Measurements from ENCODE around the gene EGFLAM. TPM values are rescaled to one million over a fixed set of nuclear protein-coding genes. Genes with fewer than 3 reads are reported as not detected.
"Not testable (repeated sequence)": the region's sequence is repeated elsewhere in the genome, so short reads cannot be mapped to it uniquely, and the experiment has no call there.

EGFLAM gene
- total RNA-seq, 1 experiment from 2014 or later = not detected

- no peak for DNase-seq (ENCODE audit: low read depth)
- in situ Hi-C loops (cut with HindIII; ENCODE audit: low pct_unique_long_range_greater_than_20kb, low sequenced_read_pairs) = no loop called here
These were observed 49.5 kb downstream of the EGFLAM start for GRCh38 chr5:38307845-38308244.

- no peak for DNase-seq (ENCODE audit: low read depth)
These were observed 58.3 kb downstream of the EGFLAM start for GRCh38 chr5:38316544-38317224.

GRCh38 chr5:38317868-38318267, 59.5 kb downstream of the EGFLAM start:
- DNase-seq (ENCODE audit: low read depth) = no peak
- in situ Hi-C loops (cut with HindIII; ENCODE audit: low pct_unique_long_range_greater_than_20kb, low sequenced_read_pairs) = no loop called here

More at GRCh38 chr5:38316544-38317224, 58.3 kb downstream of the EGFLAM start:
- in situ Hi-C loops (cut with HindIII; ENCODE audit: low pct_unique_long_range_greater_than_20kb, low sequenced_read_pairs) = no loop called here

- DNase-seq (ENCODE audit: low read depth) = no peak
- in situ Hi-C loops (cut with HindIII; ENCODE audit: low pct_unique_long_range_greater_than_20kb, low sequenced_read_pairs) = no loop called here
These were observed 61.1 kb downstream of the EGFLAM start for GRCh38 chr5:38319491-38319890.

- in situ Hi-C loops (cut with HindIII; ENCODE audit: low pct_unique_long_range_greater_than_20kb, low sequenced_read_pairs) = no loop called here
- DNase-seq (ENCODE audit: low read depth) = no peak
These were observed 63.6 kb downstream of the EGFLAM start for GRCh38 chr5:38321978-38322377.

- DNase-seq (ENCODE audit: low read depth) = peak; percentile 13
- in situ Hi-C loops (cut with HindIII; ENCODE audit: low pct_unique_long_range_greater_than_20kb, low sequenced_read_pairs) = no loop called here
These were observed 65.4 kb downstream of the EGFLAM start for GRCh38 chr5:38323645-38324295.

GRCh38 chr5:38329132-38329715, 70.9 kb downstream of the EGFLAM start:
- peak; percentile 33 for DNase-seq (ENCODE audit: low read depth)
- in situ Hi-C loops (cut with HindIII; ENCODE audit: low pct_unique_long_range_greater_than_20kb, low sequenced_read_pairs) = no loop called here

GRCh38 chr5:38330207-38330606, 71.8 kb downstream of the EGFLAM start:
- no peak for DNase-seq (ENCODE audit: low read depth)
- in situ Hi-C loops (cut with HindIII; ENCODE audit: low pct_unique_long_range_greater_than_20kb, low sequenced_read_pairs) = no loop called here

GRCh38 chr5:38331831-38332230, 73.5 kb downstream of the EGFLAM start:
- in situ Hi-C loops (cut with HindIII; ENCODE audit: low pct_unique_long_range_greater_than_20kb, low sequenced_read_pairs) = no loop called here
- DNase-seq (ENCODE audit: low read depth) = no peak

- in situ Hi-C loops (cut with HindIII; ENCODE audit: low pct_unique_long_range_greater_than_20kb, low sequenced_read_pairs); DNase-seq (ENCODE audit: low read depth): not testable (repeated sequence)
These were observed 74.8 kb downstream of the EGFLAM start for GRCh38 chr5:38333181-38333580.

- in situ Hi-C loops (cut with HindIII; ENCODE audit: low pct_unique_long_range_greater_than_20kb, low sequenced_read_pairs) = no loop called here
- DNase-seq (ENCODE audit: low read depth) = no peak
These were observed 80.1 kb downstream of the EGFLAM start for GRCh38 chr5:38338455-38338854.

- no peak for DNase-seq (ENCODE audit: low read depth)
These were observed 81.1 kb downstream of the EGFLAM start for GRCh38 chr5:38339446-38339845.

GRCh38 chr5:38341056-38341455, 82.7 kb downstream of the EGFLAM start:
- in situ Hi-C loops (cut with HindIII; ENCODE audit: low pct_unique_long_range_greater_than_20kb, low sequenced_read_pairs) = no loop called here
- DNase-seq (ENCODE audit: low read depth) = peak; percentile 46

More at GRCh38 chr5:38339446-38339845, 81.1 kb downstream of the EGFLAM start:
- in situ Hi-C loops (cut with HindIII; ENCODE audit: low pct_unique_long_range_greater_than_20kb, low sequenced_read_pairs) = no loop called here

GRCh38 chr5:38341641-38342040, 83.3 kb downstream of the EGFLAM start:
- DNase-seq (ENCODE audit: low read depth) = no peak
- in situ Hi-C loops (cut with HindIII; ENCODE audit: low pct_unique_long_range_greater_than_20kb, low sequenced_read_pairs) = no loop called here

GRCh38 chr5:38342261-38342660, 83.9 kb downstream of the EGFLAM start:
- no peak for DNase-seq (ENCODE audit: low read depth)
- in situ Hi-C loops (cut with HindIII; ENCODE audit: low pct_unique_long_range_greater_than_20kb, low sequenced_read_pairs) = no loop called here

GRCh38 chr5:38344891-38345290, 86.5 kb downstream of the EGFLAM start:
- DNase-seq (ENCODE audit: low read depth) = no peak
- in situ Hi-C loops (cut with HindIII; ENCODE audit: low pct_unique_long_range_greater_than_20kb, low sequenced_read_pairs) = no loop called here

GRCh38 chr5:38346593-38346992, 88.2 kb downstream of the EGFLAM start:
- in situ Hi-C loops (cut with HindIII; ENCODE audit: low pct_unique_long_range_greater_than_20kb, low sequenced_read_pairs) = no loop called here
- DNase-seq (ENCODE audit: low read depth) = no peak

- DNase-seq (ENCODE audit: low read depth) = peak; percentile 47
- in situ Hi-C loops (cut with HindIII; ENCODE audit: low pct_unique_long_range_greater_than_20kb, low sequenced_read_pairs) = no loop called here
These were observed 88.8 kb downstream of the EGFLAM start for GRCh38 chr5:38347040-38347763.

GRCh38 chr5:38347896-38348295, 89.5 kb downstream of the EGFLAM start:
- in situ Hi-C loops (cut with HindIII; ENCODE audit: low pct_unique_long_range_greater_than_20kb, low sequenced_read_pairs) = no loop called here
- no peak for DNase-seq (ENCODE audit: low read depth)

Measured in Caki2 (cell line).